ENCODE data around the gene TMEM247. TPM values are rescaled to one million over a fixed set of nuclear protein-coding genes. Genes with fewer than 3 reads are reported as not detected.
A peak's percentile ranks its signal among the peaks of the same experiment; 100 is the strongest.

TMEM247 gene
- total and polyA plus RNA-seq, 2 of the 8 experiments (the other 6 are each of a cell fraction or from before 2014, with no cell fraction given), result not detected

DNA sequence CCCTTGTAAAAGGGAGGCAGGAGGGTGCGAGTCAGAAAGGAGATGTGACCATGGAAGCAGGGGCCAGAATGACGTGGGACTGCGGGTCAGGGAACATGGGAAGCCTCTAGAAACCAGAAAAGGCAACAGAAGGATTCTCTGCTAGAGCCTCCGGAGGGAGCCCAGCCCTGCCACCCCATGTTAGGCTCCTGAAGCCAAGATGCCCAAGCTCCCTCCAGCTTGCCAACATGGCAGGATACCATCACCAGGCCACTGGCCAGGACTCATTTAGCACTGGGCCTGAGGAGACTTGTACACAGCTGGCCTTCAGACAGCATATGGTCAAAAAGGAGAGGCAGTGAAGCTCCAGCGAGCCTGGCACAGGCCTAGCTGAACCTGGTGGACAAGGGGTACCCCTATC, 5.6 kb downstream of the TMEM247 start:
- Histone ChIP-seq H2AK5ac (ENCODE audit: low read depth, low read length) (no peak overlapping the region), H3K23ac (ENCODE audit: insufficient read length) (no peak overlapping the region), H3K4me1 (replicated peaks in 1 of 4; ENCODE audit: control insufficient read depth in 3 of 4, insufficient read depth in 4 of 4, low read length in 3 of 4) (peaks cover 0 to 6% (median 2%) of the 10 kb centered on the region in 4 experiments; a peak in 3 of 7 replicates), H3K27ac (ENCODE audit: low read depth, low read length) (no peak overlapping the region), H2BK15ac (ENCODE audit: low read length) (0 out of 2 replicates have a peak overlapping the region, but pooled peaks have one; percentile 22), H3K4me3 (ENCODE audit: extremely low read depth in 1 of 4, insufficient read depth in 2 of 4, low read depth in 3 of 4, low read length in 4 of 4) (no peak overlapping the region), H3K56ac (replicated peaks; ENCODE audit: insufficient read length, low read depth, low read length) (no peak overlapping the region), H3K9ac (replicated peaks in 1 of 4; ENCODE audit: extremely low read depth in 1 of 4, low read depth in 3 of 4, low read length in 3 of 4) (no peak overlapping the region), H2BK12ac (ENCODE audit: low read depth, low read length) (no peak overlapping the region), H3K4ac (replicated peaks; ENCODE audit: insufficient read length, low read depth, low read length) (no peak overlapping the region), H3K79me1 (ENCODE audit: low read depth, low read length) (no peaks in the 10 kb centered on the region), H4K91ac (replicated peaks; ENCODE audit: insufficient read length, low read length) (no peak overlapping the region), H3K14ac (ENCODE audit: insufficient read length) (no peak overlapping the region), H4K5ac (ENCODE audit: insufficient read length, low read depth, low read length) (no peak overlapping the region), H3K36me3 (ENCODE audit: control insufficient read depth in 2 of 4, insufficient read depth in 4 of 4, low read length in 3 of 4) (no peaks in the 10 kb centered on the region), H3K23me2 (ENCODE audit: low read depth, low read length) (no peaks in the 10 kb centered on the region), H2BK120ac (replicated peaks; ENCODE audit: low read depth, low read length) (no peak overlapping the region), H3K9me3 (ENCODE audit: insufficient read depth in 2 of 2, low read depth in 1 of 2, low read length in 1 of 2) (no peaks in the 10 kb centered on the region; a peak in 1 of 4 replicates), H3K18ac (ENCODE audit: extremely low read depth, low read length) (no peak overlapping the region), H2AFZ (ENCODE audit: low read length) (no peak overlapping the region), H2BK5ac (ENCODE audit: low read depth, low read length) (no peak overlapping the region), H3K4me2 (ENCODE audit: insufficient read depth in 1 of 2, low read depth in 2 of 2, low read length in 2 of 2) (no peak overlapping the region), H2BK20ac (ENCODE audit: low read length) (no peak overlapping the region), H3K27me3 (replicated peaks in 1 of 4; ENCODE audit: control insufficient read depth in 3 of 4, extremely low read depth in 1 of 4, insufficient read depth in 3 of 4, low read length in 3 of 4) (no peaks in the 10 kb centered on the region), H3K79me2 (ENCODE audit: control insufficient read depth in 1 of 2, insufficient read depth in 2 of 2, low read length in 2 of 2) (no peaks in the 10 kb centered on the region), H4K20me1 (replicated peaks in 1 of 2; ENCODE audit: control insufficient read depth in 1 of 2, insufficient read depth in 2 of 2, low read length in 2 of 2) (no peaks in the 10 kb centered on the region), H4K8ac (ENCODE audit: extremely low read depth, insufficient read depth, low read length) (no peak overlapping the region)
- FAIRE-seq (no peak), DNase-seq (ENCODE audit: low read depth in 1 of 2, low spot score in 2 of 2) (no peak)
- ChIA-PET CTCF (ENCODE audit: partially characterized antibody) (no interaction called here), POLR2A (ENCODE audit: partially characterized antibody) (no interaction called here)
- 93% methylated on average over 5 of the region's 5 CpGs; no CpG with 5 or more reads in 1 of the 2 experiments for WGBS, 2 experiments (ENCODE audit: extremely low coverage in 1 of 2, insufficient coverage in 1 of 2, insufficient read length in 1 of 2, insufficient replicate concordance in 2 of 2, low coverage in 1 of 2, low lambda C conversion rate in 2 of 2, missing lambda C conversion rate in 1 of 2)
- TF ChIP-seq GABPA (IDR thresholded peaks at IDR 0.05; ENCODE audit: borderline replicate concordance, insufficient read depth, low read length) (no peak), RNF2 (IDR thresholded peaks at IDR 0.05; ENCODE audit: borderline replicate concordance, low read depth, low read length, missing control alignments, poor library complexity, severe bottlenecking) (no peak), SP1 (IDR thresholded peaks at IDR 0.05; ENCODE audit: low read depth, low read length) (no peak), KDM4A (IDR thresholded peaks at IDR 0.05; ENCODE audit: low read depth, low read length, severe bottlenecking) (no peak), SUZ12 (IDR thresholded peaks at IDR 0.05; ENCODE audit: low read length) (no peak), TBP (IDR thresholded peaks at IDR 0.05; ENCODE audit: low read depth, low read length) (no peak), SIX5 (IDR thresholded peaks at IDR 0.05; ENCODE audit: low read depth, low read length) (no peak), RXRA (IDR thresholded peaks at IDR 0.05; ENCODE audit: insufficient read depth, low read depth, low read length) (no peak), CEBPB (IDR thresholded peaks at IDR 0.05; ENCODE audit: low read depth, low read length) (no peak), CREB1 (IDR thresholded peaks at IDR 0.05) (no peak)
- TF ChIP-seq, protein P1, sequence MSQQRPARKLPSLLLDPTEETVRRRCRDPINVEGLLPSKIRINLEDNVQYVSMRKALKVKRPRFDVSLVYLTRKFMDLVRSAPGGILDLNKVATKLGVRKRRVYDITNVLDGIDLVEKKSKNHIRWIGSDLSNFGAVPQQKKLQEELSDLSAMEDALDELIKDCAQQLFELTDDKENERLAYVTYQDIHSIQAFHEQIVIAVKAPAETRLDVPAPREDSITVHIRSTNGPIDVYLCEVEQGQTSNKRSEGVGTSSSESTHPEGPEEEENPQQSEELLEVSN (IDR thresholded peaks at IDR 0.05), result no peak
- TF ChIP-seq, protein P2, sequence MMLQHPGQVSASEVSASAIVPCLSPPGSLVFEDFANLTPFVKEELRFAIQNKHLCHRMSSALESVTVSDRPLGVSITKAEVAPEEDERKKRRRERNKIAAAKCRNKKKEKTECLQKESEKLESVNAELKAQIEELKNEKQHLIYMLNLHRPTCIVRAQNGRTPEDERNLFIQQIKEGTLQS (IDR thresholded peaks at IDR 0.05; ENCODE audit: insufficient read depth, low read depth, low read length), result no peak

Data from H1 (cell line).